GM18951 (cell line): Measurements from ENCODE around the gene STRN3.
A peak's percentile ranks its signal among the peaks of the same experiment; 100 is the strongest.
"Not testable (repeated sequence)": the region's sequence is repeated elsewhere in the genome, so short reads cannot be mapped to it uniquely, and the experiment has no call there.

Experiments used
- POLR2A ChIP-seq: IDR thresholded peaks from 4 replicates; pipeline ENCODE4 v1.6.1; 2011; ENCODE audit warnings: mild to moderate bottlenecking; ENCODE audit not compliant: insufficient read length, insufficient read depth; ENCODE audit errors: extremely low read depth
- in situ Hi-C: fragments of 300-500 bp; cut with MboI; formaldehyde crosslinking; loops from one replicate; pipeline ENCODE4 v1.12.0; 2022; ENCODE audit warnings: low sequenced_read_pairs, mixed read lengths, inconsistent platforms; ENCODE audit not compliant: unreplicated experiment

The STRN3 gene

DNA sequence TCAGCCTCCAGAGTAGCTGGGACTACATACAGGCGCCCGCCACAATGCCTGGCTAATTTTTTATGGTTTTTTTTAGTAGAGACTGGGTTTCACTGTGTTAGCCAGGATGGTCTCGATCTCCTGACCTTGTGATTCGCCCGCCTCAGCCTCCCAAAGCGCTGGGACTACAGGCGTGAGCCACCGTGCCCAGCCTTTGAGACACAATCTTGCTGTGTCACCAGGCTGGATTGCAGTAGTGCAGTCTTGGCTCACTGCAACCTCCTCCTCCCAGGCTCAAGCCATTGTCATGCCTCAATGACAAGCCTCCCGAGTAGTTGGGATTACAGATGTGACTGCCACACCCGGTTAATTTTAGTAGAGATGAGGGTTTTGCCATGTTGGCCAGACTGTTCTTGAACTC lies 21.3 kb upstream of the STRN3 start:
- no peak for TF ChIP-seq POLR2A
- in situ Hi-C loops, result no loop called here

DNA sequence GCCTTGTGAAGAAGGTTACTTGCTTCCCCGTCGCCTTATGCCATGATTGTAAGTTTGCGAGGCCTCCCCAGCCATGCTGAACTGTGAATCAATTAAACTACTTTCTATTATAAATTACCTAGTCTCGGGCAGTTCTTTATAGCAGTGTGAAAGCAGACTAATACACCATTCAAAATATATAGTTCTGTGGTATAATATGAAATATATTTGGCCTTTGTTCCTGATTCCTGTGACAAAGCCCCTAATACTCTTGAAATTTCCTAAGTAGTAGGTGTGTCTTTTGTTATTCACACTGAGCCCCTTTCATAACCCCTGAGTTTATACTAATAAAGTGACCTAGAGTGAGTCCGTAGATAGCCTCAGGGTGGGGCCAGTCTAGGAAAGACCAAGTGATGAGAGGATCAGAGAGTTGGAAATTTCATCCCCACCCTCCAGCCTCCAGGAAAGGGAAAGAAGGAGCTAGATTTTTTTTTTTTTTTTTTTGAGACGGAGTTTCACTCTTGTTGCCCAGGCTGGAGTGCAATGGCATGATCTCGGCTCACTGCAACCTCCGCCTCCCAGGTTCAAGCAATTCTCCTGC lies 19.4 kb upstream of the STRN3 start:
- in situ Hi-C loops, result no loop called here
- TF ChIP-seq POLR2A, result no peak

DNA sequence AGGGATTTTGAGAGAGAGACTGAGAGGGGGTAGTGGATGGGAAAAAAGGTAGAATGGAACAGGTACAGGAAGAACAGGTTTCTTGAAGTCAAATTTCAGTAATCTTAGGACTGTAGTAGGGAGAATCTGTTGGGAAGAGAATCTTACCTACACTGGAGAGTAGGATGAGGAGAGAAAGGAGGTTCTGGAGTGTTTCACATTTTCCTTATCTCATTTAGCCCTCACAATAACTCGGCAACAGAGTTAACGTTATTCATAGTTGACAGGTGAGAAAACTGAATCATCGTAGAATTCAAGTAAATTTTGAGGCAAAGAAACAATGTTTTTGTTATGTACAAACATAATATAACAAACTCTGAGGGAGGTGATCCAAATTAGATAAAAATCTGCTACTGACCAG lies 17.2 kb upstream of the STRN3 start:
- TF ChIP-seq POLR2A, result no peak
- in situ Hi-C loops, result no loop called here

DNA sequence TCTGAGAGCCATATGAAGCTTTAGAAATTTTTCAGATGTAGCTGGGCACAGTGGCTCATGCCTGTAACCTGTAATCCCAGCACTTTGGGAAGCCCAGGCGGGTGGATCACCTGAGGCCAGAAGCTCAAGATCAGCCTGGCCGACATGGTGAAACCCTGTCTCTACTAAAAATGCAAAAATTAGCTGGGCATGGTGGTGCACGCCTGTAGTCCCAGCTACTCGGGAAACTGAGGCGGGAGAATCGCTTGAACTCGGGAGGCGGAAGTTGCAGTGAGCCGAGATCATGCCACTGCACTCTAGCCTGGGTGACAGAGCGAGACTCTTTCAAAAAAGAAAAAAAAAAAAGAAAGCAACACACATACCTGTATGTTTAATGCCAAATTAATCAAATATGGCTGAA lies 16.7 kb upstream of the STRN3 start:
- in situ Hi-C loops, result not testable (repeated sequence)

DNA sequence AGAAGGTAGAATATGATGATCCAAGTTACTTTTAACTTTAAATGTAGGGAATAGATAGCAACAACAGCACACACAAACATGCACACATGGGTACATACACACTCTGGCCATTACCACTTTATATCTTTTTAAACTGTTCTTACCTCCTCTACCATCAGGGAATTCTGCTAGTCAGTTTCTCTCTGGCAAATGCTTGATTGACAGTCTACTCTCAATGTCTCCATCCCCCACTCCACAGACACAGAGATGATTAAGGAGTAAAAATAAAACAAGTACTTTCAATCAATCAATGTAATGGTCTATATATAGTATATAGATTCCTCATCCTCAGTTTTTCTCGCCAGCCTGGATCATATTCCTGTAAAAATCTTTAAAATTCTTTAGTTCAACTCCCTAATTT lies 16.1 kb upstream of the STRN3 start:
- TF ChIP-seq POLR2A, result no peak
- in situ Hi-C loops, result no loop called here

DNA sequence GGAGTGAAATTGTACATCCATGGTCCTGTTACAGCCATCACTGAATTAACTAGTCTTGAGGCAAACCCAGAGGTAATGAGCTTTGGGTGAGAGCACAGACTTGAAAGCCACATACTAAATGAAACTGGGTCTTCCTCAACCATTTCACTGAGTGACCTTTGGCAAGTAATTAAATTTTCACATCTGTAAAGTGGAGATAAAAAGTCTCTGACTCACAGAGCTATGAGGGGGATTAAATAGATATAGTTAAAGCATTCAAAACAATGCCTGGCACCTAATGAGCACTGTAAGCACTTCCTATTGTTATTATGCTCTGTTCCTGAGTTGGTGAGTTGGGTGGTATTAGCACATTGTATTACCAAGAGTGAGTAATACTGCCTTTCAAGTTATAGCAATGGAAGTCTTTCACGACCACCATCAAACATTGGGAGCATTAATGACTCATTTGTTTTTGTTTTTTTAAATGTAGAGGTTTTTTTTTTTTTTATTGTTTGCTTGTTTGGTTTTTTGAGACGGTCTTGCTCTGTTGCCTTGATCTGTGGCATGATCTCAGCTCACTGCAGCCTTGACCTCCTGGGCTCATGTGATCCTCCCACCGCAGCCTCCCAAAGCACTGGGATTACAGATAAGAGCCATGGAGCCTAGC lies 12.5 kb upstream of the STRN3 start:
- in situ Hi-C loops, result no loop called here

DNA sequence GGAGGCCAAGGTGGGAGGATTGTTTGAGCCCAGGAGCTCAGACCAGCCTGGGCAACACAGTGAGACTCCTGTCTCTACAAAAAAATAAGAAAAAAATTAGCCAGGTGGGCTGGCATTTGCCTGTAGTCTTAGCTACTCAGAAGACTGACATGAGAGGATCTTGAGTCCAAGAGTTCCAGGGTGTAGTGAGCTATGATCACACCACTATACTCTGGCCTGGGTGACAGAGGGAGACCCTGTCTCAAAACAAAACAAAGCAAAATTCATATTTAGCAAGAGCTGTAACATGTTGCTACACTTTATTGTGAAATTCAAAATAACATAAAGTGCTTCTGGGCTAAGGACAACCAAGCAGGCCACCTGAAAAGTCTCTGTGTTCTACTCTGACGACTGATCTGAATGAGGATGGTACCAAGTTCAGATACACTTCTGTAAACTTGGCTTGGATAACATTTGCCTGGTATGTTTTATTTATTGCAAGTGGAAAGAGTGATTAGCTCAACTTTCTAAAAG lies 11.6 kb upstream of the STRN3 start:
- TF ChIP-seq POLR2A, result no peak
- in situ Hi-C loops, result no loop called here

More for the DNA sequence above, 12.5 kb upstream of the STRN3 start:
- TF ChIP-seq POLR2A, result no peak

DNA sequence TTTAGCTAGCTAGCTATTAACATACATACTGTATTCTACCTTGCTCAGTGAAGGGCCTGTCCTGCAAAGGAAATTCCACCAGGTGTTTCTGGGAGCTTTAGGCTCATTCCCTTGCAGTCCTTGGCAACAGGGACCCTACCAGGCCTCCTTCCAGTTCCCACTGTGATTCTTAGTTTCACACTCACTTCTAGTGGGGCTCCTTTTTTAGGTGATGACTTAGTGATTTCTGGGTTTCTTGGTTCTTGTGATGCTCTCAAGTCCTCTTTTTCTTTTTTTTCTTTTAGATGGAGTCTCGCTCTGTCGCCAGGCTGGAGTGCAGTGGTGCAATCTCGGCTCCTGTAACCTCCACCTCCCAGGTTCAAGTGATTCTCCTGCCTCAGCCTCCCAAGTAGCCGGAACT lies 10.4 kb upstream of the STRN3 start:
- in situ Hi-C loops, result no loop called here
- TF ChIP-seq POLR2A, result no peak

DNA sequence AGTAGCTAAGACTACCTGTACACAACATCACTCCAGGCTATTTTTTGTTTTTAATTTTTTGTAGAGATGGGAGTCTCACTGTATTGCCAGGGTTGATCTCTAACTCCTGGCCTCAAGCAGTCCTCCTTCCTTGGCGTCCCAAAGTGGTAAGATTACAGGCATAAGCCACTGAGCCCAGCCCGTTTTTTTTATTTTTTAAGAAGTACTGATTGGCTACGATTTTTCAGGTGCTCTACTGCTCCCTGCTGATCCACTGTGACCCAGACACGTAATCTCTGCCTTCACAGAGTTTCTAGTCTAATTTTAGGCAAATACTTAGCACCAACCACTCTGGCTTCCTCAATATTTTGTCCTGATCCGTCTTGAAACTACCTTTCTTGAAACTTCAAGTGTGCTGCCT lies 4.3 kb upstream of the STRN3 start:
- no peak for TF ChIP-seq POLR2A
- in situ Hi-C loops, result no loop called here

DNA sequence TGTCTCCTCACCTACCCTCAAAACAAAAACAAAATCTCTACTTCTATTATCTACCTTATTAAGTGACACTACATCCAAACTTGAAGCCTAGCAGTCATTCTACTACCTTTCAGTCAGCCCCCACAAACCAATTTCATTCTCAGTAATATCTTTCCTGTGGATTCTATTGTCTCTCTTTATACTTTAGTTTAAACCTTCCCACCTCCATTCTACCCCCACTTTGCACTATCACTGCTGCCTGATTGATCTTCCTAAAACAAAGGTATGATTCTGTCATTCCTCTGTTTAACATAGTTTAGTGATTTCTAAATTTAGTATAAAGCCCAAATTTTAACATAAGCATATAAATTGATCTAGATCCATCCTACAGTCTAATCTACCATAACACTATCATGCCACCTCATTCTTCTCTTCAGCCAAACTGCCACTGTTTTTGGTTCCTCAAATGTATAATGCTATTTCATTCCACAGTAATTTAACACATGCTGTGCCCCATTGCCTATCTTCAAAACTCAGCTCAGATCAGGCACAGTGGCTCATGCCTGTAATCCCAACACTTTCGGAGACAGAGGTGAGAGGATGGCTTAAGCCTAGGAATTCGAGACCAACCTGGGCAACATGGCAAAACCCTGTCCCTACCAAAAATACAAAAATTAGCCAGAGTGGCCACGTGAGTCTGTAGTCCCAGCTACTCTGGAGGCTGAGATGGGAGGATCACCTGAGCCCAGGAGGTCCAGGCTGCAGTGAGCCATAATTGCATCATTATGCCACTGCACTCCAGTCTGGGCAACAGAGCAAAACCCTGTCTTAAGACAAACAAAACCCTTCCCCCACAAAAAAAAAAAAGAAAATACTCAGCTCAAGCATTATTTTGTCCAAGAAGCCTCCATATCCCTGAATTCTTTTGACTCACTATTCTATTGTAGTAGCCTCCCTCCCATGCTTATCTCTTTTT lies 3.1 kb upstream of the STRN3 start:
- in situ Hi-C loops, result no loop called here
- no peak for TF ChIP-seq POLR2A

DNA sequence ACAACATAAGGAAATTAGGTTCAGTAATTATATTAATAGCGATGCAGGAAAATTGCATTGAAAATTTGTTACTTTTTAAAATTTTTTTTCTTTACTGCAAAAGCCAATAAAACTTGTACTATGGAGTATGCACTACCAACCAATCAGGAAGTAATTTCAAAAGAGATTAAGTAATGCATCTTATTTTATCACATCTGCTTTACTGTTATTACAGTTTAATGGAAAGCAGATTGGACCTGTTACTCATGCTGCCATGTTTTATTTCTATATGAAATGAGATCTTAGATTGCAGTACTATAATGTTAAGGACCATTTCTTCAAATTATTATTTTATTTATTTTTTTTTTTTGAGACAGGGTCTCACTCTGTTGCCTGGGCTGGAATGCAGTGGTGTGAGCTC lies 1.7 kb upstream of the STRN3 start:
- no peak for TF ChIP-seq POLR2A
- in situ Hi-C loops, result no loop called here

DNA sequence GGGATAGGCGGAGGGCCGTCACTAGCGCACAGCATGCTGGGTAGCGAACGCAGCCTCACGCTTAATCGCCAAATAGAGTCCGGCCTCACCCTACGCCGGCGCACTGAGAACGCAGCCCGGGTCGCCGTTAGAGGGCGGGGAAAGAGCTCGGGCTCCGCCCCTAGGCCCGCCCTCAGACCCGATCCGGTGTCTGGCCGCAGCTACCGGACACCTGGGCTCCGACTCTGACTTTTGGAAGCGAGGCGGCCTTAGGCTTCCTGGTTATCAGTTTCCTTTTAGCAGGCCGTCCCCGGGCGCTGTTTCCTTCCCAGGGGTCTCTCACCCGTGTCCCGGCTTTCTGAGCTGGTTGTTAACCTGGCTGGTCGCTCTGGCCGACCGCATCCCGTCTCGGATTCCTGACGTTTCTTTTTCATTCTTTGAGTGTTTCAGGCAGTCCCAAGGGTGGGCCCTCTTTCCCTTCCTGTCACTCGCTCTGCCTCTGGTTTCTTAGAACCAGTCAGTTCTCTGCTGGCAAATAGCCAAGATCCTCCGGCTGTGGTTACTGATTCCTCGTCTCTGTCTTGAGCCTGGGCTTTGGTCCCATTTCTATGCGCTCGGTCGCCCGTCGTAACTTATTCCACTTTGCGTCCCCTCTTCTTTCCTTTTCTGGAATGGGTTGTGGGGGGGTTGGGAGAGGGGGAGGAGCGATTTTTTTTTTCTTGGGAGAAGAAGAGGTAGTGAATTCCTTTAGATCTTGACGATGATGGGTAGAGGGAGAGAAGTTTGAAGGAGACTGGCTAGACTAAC lies 464 bp upstream of the STRN3 start:
- TF ChIP-seq POLR2A, result peak; percentile 86
- in situ Hi-C loops, result no loop called here
